K562 (cell line): ENCODE results near the gene ACTN3. TPM values are rescaled to one million over a fixed set of nuclear protein-coding genes. Genes with fewer than 3 reads are reported as not detected.

Source experiments
- CREB1 ChIP-seq, 2 experiments: sonication (generic) in 1 of 2; formaldehyde crosslinking in 1 of 2; IDR thresholded peaks; 2 replicates each; pipeline versions ENCODE4 v1.6.1 to v1.8.0; 2012 to 2022; ENCODE audit warnings: inconsistent platforms in 1 of 2, mild to moderate bottlenecking in 1 of 2, missing genetic modification reagents in 1 of 2, moderate library complexity in 1 of 2
- HDGF ChIP-seq: fragments of 450-650 bp; IDR thresholded peaks from 2 replicates; pipeline ENCODE4 v1.6.1; 2016
- JUNB ChIP-seq: fragments of 450-650 bp; formaldehyde crosslinking; conservative IDR thresholded peaks from 2 replicates; pipeline ENCODE4 v1.4.0; 2020; ENCODE audit warnings: mild to moderate bottlenecking
- KLF13 ChIP-seq: fragments of 450-650 bp; IDR thresholded peaks from 2 replicates; pipeline ENCODE4 v1.6.1; 2016; ENCODE audit warnings: missing genetic modification characterization, low read depth, mild to moderate bottlenecking, missing compliant biosample characterization, moderate library complexity, borderline replicate concordance
- MNT ChIP-seq, 2 experiments: fragments of 450-650 bp; conservative IDR thresholded peaks; 2 replicates each; pipeline ENCODE4 v1.6.1; 2017; ENCODE audit warnings: mild to moderate bottlenecking in 2 of 2, moderate library complexity in 2 of 2
- PKNOX1 ChIP-seq: fragments of 450-650 bp; IDR thresholded peaks from 2 replicates; pipeline ENCODE4 v1.6.1; 2016
- SMAD4 ChIP-seq: fragments of 250-450 bp; sonication (Bioruptor Pico); conservative IDR thresholded peaks from 2 replicates; pipeline ENCODE4 v1.8.0; 2021; ENCODE audit warnings: inconsistent platforms, mild to moderate bottlenecking, moderate library complexity
- XRCC3 ChIP-seq: fragments of 450-650 bp; IDR thresholded peaks from 2 replicates; pipeline ENCODE4 v1.6.1; 2017; ENCODE audit warnings: mild to moderate bottlenecking, moderate library complexity
- ZBTB43 ChIP-seq: sonication (generic); formaldehyde crosslinking; IDR thresholded peaks from 2 replicates; pipeline ENCODE4 v1.8.0; 2023; ENCODE audit warnings: mild to moderate bottlenecking, missing genetic modification reagents
- ZKSCAN1 ChIP-seq: fragments of 150-350 bp; IDR thresholded peaks from 2 replicates; pipeline ENCODE4 v1.6.1; 2016; ENCODE audit warnings: low read depth, low read length
- ZNF133 ChIP-seq: fragments of 250-450 bp; sonication (Bioruptor Pico); IDR thresholded peaks from 2 replicates; pipeline ENCODE4 v1.4.0; 2020; ENCODE audit warnings: mild to moderate bottlenecking
- ZNF277 ChIP-seq: fragments of 250-450 bp; sonication (Bioruptor Pico); IDR thresholded peaks from 2 replicates; pipeline ENCODE4 v1.8.0; 2022; ENCODE audit warnings: inconsistent platforms, mild to moderate bottlenecking, moderate library complexity, borderline replicate concordance
- ZZZ3 ChIP-seq: fragments of 450-650 bp; IDR thresholded peaks from 2 replicates; pipeline ENCODE4 v1.6.1; 2016; ENCODE audit warnings: antibody characterized with exemption, mild to moderate bottlenecking, moderate library complexity
- polyA plus RNA-seq, 8 experiments: library from polyadenylated mRNA; depleted of rRNA in 4 of 8; stranded (reverse) in 5 of 8; unstranded in 3 of 8; fragments of >200 nt; fragmentation: Nextera tagmentation in 2 of 8; fragmentation: Illumina TruSeq in 1 of 8; extraction: Ambion mirVana in 2 of 8; extraction: Trizol in 1 of 8; gene quantifications; 2 replicates each; pipeline versions ENCODE4 v1.2.1 to v1.2.3, GENCODE V29; 2011 to 2014; ENCODE audit warnings: inconsistent platforms in 1 of 8, missing spikeins in 1 of 8
- total RNA-seq, 7 experiments: library from RNA; depleted of rRNA in 6 of 7; stranded (reverse); fragments of >200 nt in 6 of 7; fragmentation: Illumina TruSeq in 2 of 7; extraction: Trizol in 2 of 7; gene quantifications; 2 replicates each; pipeline versions ENCODE4 v1.2.1 to v1.2.3, GENCODE V29; 2011 to 2021; ENCODE audit warnings: low replicate concordance in 1 of 7
- TF ChIP-seq, protein P1 (sequence below), 3 experiments: fragments of 200-800 bp in 1 of 3; fragments of 250-450 bp in 1 of 3; fragments of 450-650 bp in 1 of 3; sonication (Bioruptor Pico) in 1 of 3; sonication (Bioruptor generic) in 1 of 3; formaldehyde crosslinking in 1 of 3; IDR thresholded peaks; 2 replicates each; pipeline versions ENCODE4 v1.6.1 to v1.8.0; 2016 to 2022; ENCODE audit warnings: mild to moderate bottlenecking in 2 of 3, missing genetic modification characterization in 2 of 3, missing compliant biosample characterization in 1 of 3, moderate library complexity in 1 of 3
- TF ChIP-seq, protein P2 (sequence below): fragments of 450-650 bp; IDR thresholded peaks from 2 replicates; pipeline ENCODE4 v1.6.1; 2014; ENCODE audit warnings: low read depth, mild to moderate bottlenecking, moderate library complexity, borderline replicate concordance

The ACTN3 gene
- total and polyA plus RNA-seq, 9 of the 15 experiments (the other 6 are each of a cell fraction or from before 2014, with no cell fraction given) = not detected

GRCh38 chr11:66568124-66568916 is 21.6 kb downstream of the ACTN3 start, which contains the start of gene CTSF (continued):
- TF ChIP-seq, protein P1, sequence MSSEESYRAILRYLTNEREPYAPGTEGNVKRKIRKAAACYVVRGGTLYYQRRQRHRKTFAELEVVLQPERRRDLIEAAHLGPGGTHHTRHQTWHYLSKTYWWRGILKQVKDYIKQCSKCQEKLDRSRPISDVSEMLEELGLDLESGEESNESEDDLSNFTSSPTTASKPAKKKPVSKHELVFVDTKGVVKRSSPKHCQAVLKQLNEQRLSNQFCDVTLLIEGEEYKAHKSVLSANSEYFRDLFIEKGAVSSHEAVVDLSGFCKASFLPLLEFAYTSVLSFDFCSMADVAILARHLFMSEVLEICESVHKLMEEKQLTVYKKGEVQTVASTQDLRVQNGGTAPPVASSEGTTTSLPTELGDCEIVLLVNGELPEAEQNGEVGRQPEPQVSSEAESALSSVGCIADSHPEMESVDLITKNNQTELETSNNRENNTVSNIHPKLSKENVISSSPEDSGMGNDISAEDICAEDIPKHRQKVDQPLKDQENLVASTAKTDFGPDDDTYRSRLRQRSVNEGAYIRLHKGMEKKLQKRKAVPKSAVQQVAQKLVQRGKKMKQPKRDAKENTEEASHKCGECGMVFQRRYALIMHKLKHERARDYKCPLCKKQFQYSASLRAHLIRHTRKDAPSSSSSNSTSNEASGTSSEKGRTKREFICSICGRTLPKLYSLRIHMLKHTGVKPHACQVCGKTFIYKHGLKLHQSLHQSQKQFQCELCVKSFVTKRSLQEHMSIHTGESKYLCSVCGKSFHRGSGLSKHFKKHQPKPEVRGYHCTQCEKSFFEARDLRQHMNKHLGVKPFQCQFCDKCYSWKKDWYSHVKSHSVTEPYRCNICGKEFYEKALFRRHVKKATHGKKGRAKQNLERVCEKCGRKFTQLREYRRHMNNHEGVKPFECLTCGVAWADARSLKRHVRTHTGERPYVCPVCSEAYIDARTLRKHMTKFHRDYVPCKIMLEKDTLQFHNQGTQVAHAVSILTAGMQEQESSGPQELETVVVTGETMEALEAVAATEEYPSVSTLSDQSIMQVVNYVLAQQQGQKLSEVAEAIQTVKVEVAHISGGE (CRISPR knock-in tag; IDR thresholded peaks at IDR 0.05) = no peak
- TF ChIP-seq MNT (conservative IDR thresholded peaks at IDR 0.05) (peak; percentile 100), HDGF (no peak), ZNF277 (no peak), XRCC3 (no peak), ZZZ3 (no peak), JUNB (no peak), KLF13 (tag) (no peak), PKNOX1 (no peak), ZKSCAN1 (no peak), ZNF133 (CRISPR knock-in tag) (no peak), CREB1 (IDR thresholded peaks at IDR 0.05) (no peak), CREB1 (CRISPR knock-in tag; IDR thresholded peaks at IDR 0.05) (peak; percentile 65), ZBTB43 (CRISPR knock-in tag) (0 out of 2 replicates have a peak, but pooled peaks have one; percentile 62), SMAD4 (CRISPR knock-in tag) (peak; percentile 57)
- TF ChIP-seq, protein P2, sequence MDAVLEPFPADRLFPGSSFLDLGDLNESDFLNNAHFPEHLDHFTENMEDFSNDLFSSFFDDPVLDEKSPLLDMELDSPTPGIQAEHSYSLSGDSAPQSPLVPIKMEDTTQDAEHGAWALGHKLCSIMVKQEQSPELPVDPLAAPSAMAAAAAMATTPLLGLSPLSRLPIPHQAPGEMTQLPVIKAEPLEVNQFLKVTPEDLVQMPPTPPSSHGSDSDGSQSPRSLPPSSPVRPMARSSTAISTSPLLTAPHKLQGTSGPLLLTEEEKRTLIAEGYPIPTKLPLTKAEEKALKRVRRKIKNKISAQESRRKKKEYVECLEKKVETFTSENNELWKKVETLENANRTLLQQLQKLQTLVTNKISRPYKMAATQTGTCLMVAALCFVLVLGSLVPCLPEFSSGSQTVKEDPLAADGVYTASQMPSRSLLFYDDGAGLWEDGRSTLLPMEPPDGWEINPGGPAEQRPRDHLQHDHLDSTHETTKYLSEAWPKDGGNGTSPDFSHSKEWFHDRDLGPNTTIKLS = peak; percentile 50; the same call in 1 of the 2 replicates
